Cardiac fibroblast (primary cell): ENCODE results near the gene CCDC86.

Experiments used
- DNase-seq, 2 donors: peaks; one replicate each; pipeline versions ENCODE4 v3.0.0 to v3.0.0-alpha.2; 2010; ENCODE audit warnings: low read depth in 2 of 2
- H3K4me3 ChIP-seq, 2 donors: replicated peaks in 1 of 2; 1 replicate in 1 of 2; 2 replicates in 1 of 2; pipeline ENCODE4 v1.5.1; 2011; ENCODE audit warnings: low read depth in 2 of 2, low read length in 2 of 2, mild to moderate bottlenecking in 2 of 2, moderate library complexity in 1 of 2
- CTCF ChIP-seq: IDR thresholded peaks from one replicate; pipeline ENCODE4 v1.5.1; 2011; ENCODE audit warnings: low read depth, mild to moderate bottlenecking, low read length, inconsistent platforms

Gene CCDC86

GRCh38 chr11:60880643-60881282 is 38.9 kb downstream of the CCDC86 start:
- DNase-seq: no peak
- no peak for TF ChIP-seq CTCF

GRCh38 chr11:60887556-60887955 is 45.6 kb downstream of the CCDC86 start:
- DNase-seq: peak; percentile 69 to 77
- no peak overlapping the region for H3K4me3 ChIP-seq
- peak; percentile 84 for TF ChIP-seq CTCF

More at GRCh38 chr11:60880643-60881282, 38.9 kb downstream of the CCDC86 start:
- no peak overlapping the region for H3K4me3 ChIP-seq

- no peak for DNase-seq
- no peak for TF ChIP-seq CTCF
- H3K4me3 ChIP-seq: no peak overlapping the region
These were observed 48.0 kb downstream of the CCDC86 start for GRCh38 chr11:60889869-60890311.

GRCh38 chr11:60890696-60891095 is 48.8 kb downstream of the CCDC86 start:
- H3K4me3 ChIP-seq: no peak overlapping the region
- DNase-seq: no peak
- no peak for TF ChIP-seq CTCF

- peak in 1 of 2 donors; percentile 60 for DNase-seq
- no peak for TF ChIP-seq CTCF
- H3K4me3 ChIP-seq: no peak overlapping the region
These were observed 49.3 kb downstream of the CCDC86 start for GRCh38 chr11:60891103-60891741.

GRCh38 chr11:60895687-60896086 is 53.8 kb downstream of the CCDC86 start:
- DNase-seq: no peak
- no peak overlapping the region for H3K4me3 ChIP-seq
- no peak for TF ChIP-seq CTCF
